ENCODE data around the gene RBMS3.

RBMS3 gene

GRCh38 chr3:29275309-29275708 lies 5.6 kb upstream of the RBMS3 start:
- no peak for DNase-seq (ENCODE audit: low spot score)
- no peak for FAIRE-seq

GRCh38 chr3:29277249-29277648 lies 3.6 kb upstream of the RBMS3 start:
- DNase-seq (ENCODE audit: low spot score) (no peak), FAIRE-seq (no peak)

DNA sequence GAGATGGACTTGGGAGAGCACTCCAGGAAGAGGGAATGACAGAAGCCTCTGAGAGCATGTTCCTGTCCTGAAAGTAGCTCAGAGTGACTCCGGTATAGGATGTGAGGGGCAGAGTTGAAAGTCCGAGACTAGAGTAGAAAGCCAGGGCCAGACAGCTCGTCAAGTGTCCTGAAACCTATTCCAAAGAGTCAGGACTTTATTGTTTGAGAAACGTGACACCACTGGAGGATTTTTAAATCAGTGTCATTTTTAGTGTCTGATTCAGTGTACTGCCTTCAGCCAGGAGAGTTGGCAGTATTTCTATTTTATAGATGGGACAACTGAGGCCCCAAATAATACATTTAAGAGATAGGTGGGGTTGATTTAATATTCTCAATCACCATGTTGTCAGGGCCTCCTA lies 1.6 kb upstream of the RBMS3 start:
- FAIRE-seq (no peak), DNase-seq (ENCODE audit: low spot score) (no peak)

GRCh38 chr3:29279806-29280205 lies 1.1 kb upstream of the RBMS3 start:
- FAIRE-seq (no peak), DNase-seq (ENCODE audit: low spot score) (no peak)

GRCh38 chr3:29281094-29281343 lies 148 bp downstream of the RBMS3 start:
- no peak for FAIRE-seq
- no peak for DNase-seq (ENCODE audit: low spot score)

DNA sequence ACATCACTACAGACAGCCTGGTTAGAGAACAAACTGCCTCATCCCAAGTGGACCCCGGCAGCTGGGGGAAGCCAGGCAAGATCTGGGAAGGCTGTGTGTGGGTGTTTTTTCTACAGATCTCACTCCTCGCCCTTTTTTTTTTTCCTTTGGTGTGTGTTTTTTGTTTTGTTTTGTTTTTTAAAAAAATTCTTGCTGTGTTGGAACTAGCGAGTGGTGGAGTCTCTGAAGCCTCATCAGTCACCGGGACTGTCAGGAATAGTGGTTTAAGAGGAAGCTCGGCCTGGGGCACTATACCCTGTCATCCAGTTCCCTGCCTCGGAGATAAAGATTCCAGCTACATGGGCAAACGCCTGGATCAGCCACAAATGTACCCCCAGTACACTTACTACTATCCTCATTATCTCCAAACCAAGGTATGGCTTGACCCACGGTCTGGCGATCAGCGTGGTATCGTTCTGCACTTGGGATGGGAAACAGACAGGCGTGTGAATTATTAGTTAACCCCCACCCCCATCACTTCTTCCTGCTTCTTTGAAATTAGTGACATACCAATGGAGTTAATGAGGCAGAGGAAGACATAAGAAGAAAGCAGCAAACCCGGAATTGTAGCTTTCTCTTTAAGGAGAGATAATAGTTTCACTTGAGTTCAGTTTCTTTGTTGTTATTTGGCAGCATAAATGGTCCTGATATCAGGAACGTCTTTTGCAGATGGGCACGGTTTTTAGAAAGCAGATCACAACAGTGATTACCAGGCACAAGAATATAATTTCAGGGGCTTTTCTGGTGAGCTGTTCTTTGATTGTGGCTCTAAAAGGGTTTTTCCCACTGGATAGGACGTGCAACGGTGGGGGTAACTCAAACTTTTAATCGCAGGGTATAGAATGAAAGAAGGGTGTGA lies 722 bp downstream of the RBMS3 start:
- DNase-seq (ENCODE audit: low spot score), result no peak
- no peak for FAIRE-seq

GRCh38 chr3:29282427-29283230 lies 1.8 kb downstream of the RBMS3 start:
- DNase-seq (ENCODE audit: low spot score), result no peak
- FAIRE-seq, result no peak

DNA sequence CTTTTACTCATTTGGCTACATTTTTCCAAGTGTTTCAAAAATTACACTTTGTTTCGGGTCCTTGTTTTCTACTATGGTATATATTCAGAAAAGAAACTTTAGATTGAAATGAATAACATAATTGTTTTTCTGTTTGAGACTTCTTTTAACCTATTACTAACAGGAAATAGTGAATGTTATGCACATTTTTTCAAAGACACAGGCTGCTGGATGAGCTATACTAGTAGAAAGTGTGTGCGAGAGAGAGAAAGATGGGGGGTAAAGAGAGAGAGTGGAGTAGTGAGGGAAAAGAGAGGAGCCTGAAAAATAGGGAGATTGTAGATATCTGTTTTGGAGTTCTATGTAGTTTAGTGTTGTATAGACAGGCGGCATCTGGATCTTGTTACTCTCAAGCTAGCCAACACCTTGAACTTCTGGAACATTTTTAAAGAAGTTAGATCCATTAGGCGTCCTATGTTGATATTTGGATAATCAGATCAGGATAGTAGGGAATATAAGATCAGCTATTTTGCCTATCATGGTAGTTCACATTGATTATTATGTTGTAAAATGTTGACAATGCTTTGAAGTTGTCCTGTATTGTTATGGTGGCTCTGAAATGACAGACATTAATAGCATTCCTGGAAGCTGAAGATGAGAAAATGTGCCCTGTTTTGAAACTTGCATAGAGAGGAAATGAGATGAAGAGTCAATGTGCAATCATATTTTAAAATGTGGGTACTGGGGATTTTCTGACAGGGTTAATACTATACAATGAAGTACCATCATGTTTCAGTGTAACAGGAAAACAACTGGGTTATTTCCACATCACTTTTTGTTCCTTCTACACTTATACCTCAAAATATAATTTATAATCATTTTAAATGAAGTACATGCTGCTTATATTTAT lies 2.6 kb downstream of the RBMS3 start:
- FAIRE-seq (no peak), DNase-seq (ENCODE audit: low spot score) (no peak)

GRCh38 chr3:29284497-29284896 lies 3.6 kb downstream of the RBMS3 start:
- FAIRE-seq (no peak), DNase-seq (ENCODE audit: low spot score) (no peak)

- FAIRE-seq (no peak), DNase-seq (ENCODE audit: low spot score) (no peak)
These were observed 4.7 kb downstream of the RBMS3 start for GRCh38 chr3:29285471-29286071.

DNA sequence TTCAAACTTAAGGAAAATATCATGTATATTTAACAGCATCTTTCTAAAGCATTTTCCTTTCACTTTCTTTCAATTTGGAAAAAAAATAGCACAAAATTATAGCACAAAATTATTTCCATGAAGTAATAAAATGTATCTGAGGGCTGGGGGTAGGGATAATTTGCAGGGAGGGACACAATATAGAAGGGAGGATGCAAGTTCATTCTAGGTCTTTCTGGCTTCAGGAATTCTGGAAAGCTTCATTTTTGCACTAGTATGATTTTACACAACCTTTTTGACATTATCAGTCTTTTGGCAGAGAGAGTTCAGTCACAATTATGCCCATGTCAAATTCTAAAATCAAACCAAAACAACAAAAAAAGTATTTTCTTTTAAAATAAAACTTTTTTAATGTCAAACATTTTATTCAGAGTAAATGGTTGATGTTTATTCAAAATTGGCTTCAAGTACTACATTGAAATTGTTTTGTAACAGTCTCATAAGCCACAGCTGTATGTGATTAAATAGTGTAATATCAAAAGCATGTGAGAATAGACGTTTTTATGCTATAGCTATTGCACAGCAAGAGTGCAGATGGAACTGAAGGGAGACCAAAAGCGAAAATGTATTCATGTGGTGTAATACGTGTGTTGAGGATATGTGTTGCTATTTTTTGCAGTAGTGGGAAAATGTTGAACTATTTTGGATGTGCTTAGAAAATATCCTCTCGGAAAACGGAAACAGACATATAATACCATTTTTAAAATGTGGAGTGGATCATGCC lies 5.8 kb downstream of the RBMS3 start:
- no peak for DNase-seq (ENCODE audit: low spot score)
- FAIRE-seq, result no peak

DNA sequence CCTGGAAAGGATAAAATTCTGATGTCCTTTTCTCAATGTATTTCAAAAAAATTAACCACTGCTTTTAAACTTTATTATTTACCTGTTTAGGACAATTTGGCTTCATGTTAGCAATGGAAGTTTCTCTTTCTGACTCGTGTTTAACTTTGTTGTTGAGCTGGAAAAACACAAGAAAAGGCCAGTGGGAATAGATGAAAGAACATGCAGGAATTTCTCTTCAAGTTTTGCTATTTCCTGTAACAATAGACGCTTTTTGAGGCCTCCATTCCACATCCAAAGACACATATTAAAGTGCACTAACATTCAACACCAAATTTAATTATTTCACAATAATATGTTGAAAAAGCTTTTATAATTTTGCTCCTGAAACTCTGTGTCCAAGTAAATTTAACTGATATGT lies 9.7 kb downstream of the RBMS3 start:
- FAIRE-seq, result no peak

GRCh38 chr3:29291260-29291981 lies 10.6 kb downstream of the RBMS3 start:
- DNase-seq (ENCODE audit: low spot score), result no peak
- no peak for FAIRE-seq

More for the DNA sequence above, 9.7 kb downstream of the RBMS3 start:
- DNase-seq (ENCODE audit: low spot score), result no peak

DNA sequence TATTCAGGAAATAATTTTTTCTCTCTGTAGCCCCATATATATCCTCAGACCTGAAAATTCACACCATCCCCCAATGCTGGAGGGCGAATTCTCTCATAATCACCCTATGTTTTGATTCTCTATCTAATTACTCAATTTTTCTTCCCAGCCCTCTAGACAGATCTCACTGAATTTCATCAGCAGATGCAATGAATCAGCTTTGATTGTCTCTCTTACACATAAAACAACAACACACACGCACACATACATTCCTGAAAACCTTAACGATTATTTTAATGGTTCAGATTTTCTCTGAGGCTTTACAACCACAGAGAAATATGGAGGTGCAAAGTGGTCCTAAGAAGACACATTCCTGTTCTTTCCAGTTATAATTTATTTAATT lies 11.1 kb downstream of the RBMS3 start:
- no peak for DNase-seq (ENCODE audit: low spot score)
- no peak for FAIRE-seq

DNA sequence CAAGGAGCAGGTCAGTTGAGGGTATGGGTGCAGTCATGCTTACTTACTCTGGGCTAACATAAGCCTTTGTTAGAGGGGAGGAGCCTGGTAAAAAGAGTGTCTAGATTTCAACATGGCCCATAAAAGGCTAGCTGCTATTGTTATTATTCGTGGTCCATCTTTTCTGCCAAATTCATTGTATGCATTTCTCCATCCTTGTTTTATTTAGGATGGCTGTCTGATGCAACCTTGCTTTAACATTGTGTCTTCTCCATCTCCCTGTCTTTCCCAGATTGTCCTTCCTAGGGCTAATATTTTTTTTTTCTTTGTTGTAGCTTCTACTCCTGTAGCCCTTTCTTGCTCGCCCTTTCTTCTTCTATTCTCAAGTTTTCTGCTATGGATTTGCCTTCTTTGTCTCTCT lies 12.6 kb downstream of the RBMS3 start:
- FAIRE-seq (no peak), DNase-seq (ENCODE audit: low spot score) (no peak)

DNA sequence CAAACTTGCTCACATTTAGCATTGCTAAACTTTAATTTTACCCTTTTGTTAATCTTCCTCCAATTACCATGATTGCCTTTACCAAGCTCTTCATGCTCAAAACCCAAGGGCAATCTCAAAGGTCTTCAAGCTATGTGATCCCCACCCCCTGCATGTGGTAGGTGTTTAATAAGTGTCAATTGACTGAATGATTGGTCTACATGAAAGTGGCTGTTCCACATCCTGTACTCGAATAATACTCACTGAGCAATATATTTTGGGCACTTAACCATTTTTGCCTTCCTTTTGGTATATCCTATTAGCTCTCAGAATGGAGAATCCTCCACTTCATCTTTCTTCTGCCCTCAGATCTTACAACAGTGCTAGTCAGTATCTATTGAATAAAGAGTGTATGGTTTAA lies 17.1 kb downstream of the RBMS3 start:
- FAIRE-seq, result no peak
- DNase-seq (ENCODE audit: low spot score), result no peak

DNA sequence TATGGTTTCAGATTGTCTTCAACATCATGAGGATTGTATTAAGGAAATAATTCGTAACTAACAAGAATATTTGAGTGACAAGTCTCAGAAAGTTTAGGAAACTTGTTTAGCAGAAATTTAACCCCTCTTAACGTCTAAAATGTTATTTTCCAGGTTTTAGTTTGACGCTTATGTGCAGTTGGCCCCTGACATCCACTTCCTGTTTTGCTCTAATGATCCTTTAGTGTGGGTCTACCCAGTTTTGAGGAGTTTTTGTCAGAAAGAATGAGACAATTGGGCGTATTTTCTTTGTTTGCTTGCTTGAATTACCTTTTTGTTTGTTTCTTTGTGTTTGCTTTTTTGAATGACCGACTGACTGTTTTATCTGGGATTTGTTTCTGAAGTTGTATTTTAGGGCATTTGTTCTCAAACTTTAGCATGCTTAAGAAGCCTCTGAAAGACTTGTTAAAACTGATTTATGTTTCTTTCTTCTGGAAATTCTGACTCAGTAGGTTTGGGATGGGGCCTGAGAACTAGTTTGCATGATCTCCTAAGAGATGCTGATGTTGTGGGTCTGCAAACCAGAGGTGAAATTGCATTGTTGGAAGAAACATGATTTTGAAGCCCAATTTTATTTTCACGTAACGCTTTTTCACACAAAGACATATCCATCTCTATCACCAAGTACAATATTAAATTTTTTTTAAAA lies 20.6 kb downstream of the RBMS3 start:
- no peak for DNase-seq (ENCODE audit: low spot score)
- FAIRE-seq, result no peak

GRCh38 chr3:29302619-29303018 lies 21.7 kb downstream of the RBMS3 start:
- DNase-seq (ENCODE audit: low spot score), result no peak
- FAIRE-seq, result no peak

- FAIRE-seq, result no peak
- DNase-seq (ENCODE audit: low spot score), result no peak
These were observed 26.4 kb downstream of the RBMS3 start for GRCh38 chr3:29307295-29307694.

DNA sequence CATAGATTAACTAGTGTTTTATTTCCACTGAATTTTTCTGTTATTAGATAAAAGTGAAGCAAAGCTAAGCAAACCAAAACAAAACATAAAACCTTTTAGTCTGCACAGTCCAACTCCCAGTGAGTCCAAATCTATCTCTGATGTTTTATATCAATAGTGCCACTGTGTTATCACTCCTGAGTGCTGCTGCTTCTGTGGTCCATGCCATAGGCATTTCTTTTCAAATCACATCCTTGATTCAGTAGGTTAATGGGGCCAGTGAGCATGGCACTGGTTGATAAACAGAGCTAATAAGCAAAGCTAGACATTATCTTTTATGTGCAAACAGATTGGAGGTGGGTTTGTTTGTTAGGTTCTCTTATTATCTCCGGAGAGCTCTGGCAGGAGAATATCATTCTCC lies 30.0 kb downstream of the RBMS3 start:
- FAIRE-seq (no peak), DNase-seq (ENCODE audit: low spot score) (no peak)
